Liver (tissue), 9 donors: Measurements from ENCODE around the gene SPAG9. TPM values are rescaled to one million over a fixed set of nuclear protein-coding genes. Genes with fewer than 3 reads are reported as not detected.

Source experiments
- DNase-seq: peaks from one replicate; pipeline ENCODE4 v3.0.0-alpha.2; 2017; ENCODE audit warnings: low spot score
- H3K27ac ChIP-seq, 2 donors: one replicate each; pipeline ENCODE4 v1.7.0; 2013; ENCODE audit warnings: inconsistent platforms in 2 of 2, low read length in 2 of 2, control low read depth in 1 of 2, low read depth in 1 of 2, mild to moderate bottlenecking in 1 of 2
- H3K27me3 ChIP-seq, 4 donors: one replicate each; pipeline versions ENCODE4 v1.6.1 to v1.7.0; 2013; ENCODE audit warnings: low read length in 3 of 4, inconsistent platforms in 1 of 4, mild to moderate bottlenecking in 1 of 4, moderate library complexity in 1 of 4; ENCODE audit not compliant: control insufficient read depth in 4 of 4, insufficient read depth in 4 of 4
- H3K36me3 ChIP-seq, 4 donors: one replicate each; pipeline versions ENCODE4 v1.6.1 to v1.7.0; 2013; ENCODE audit warnings: low read length in 3 of 4, mild to moderate bottlenecking in 3 of 4, low read depth in 1 of 4, moderate library complexity in 1 of 4; ENCODE audit not compliant: control insufficient read depth in 4 of 4, insufficient read depth in 3 of 4
- H3K4me1 ChIP-seq, 4 donors: one replicate each; pipeline versions ENCODE4 v1.6.1 to v1.7.0; 2013; ENCODE audit warnings: low read length in 3 of 4, mild to moderate bottlenecking in 3 of 4, moderate library complexity in 1 of 4; ENCODE audit not compliant: control insufficient read depth in 4 of 4, insufficient read depth in 4 of 4
- H3K4me3 ChIP-seq, 3 donors: one replicate each; pipeline versions ENCODE4 v1.6.1 to v1.7.0; 2013; ENCODE audit warnings: low read length in 3 of 3, control low read depth in 1 of 3, low read depth in 1 of 3, mild to moderate bottlenecking in 1 of 3
- H3K9ac ChIP-seq, 2 donors: one replicate each; pipeline ENCODE4 v1.7.0; 2013; ENCODE audit warnings: low read length in 2 of 2, mild to moderate bottlenecking in 2 of 2, moderate library complexity in 2 of 2, control low read depth in 1 of 2, low read depth in 1 of 2
- H3K9me3 ChIP-seq, 4 donors: one replicate each; pipeline versions ENCODE4 v1.6.1 to v1.7.0; 2013; ENCODE audit warnings: low read length in 3 of 4; ENCODE audit not compliant: control insufficient read depth in 4 of 4
- EGR1 ChIP-seq, 2 donors: IDR thresholded peaks; 2 replicates each; pipeline ENCODE4 v1.6.1; 2016 to 2018; ENCODE audit warnings: antibody characterized with exemption in 2 of 2, low read depth in 2 of 2
- FOXA1 ChIP-seq: IDR thresholded peaks from 2 replicates; pipeline ENCODE4 v1.6.1; 2016; ENCODE audit warnings: antibody characterized with exemption
- FOXA2 ChIP-seq: IDR thresholded peaks from 2 replicates; pipeline ENCODE4 v1.6.1; 2016; ENCODE audit warnings: antibody characterized with exemption
- GABPA ChIP-seq, 2 donors: IDR thresholded peaks in 1 of 2; conservative IDR thresholded peaks in 1 of 2; 2 replicates each; pipeline ENCODE4 v1.6.1; 2016; ENCODE audit warnings: antibody characterized with exemption in 2 of 2, mild to moderate bottlenecking in 1 of 2, moderate library complexity in 1 of 2
- HNF4A ChIP-seq, 2 donors: conservative IDR thresholded peaks; 2 replicates each; pipeline ENCODE4 v1.6.1; 2016; ENCODE audit warnings: antibody characterized with exemption in 2 of 2, mild to moderate bottlenecking in 2 of 2
- HNF4G ChIP-seq: IDR thresholded peaks from 2 replicates; pipeline ENCODE4 v1.6.1; 2016; ENCODE audit warnings: antibody characterized with exemption
- JUND ChIP-seq, 2 donors: IDR thresholded peaks; 2 replicates each; pipeline ENCODE4 v1.6.1; 2016; ENCODE audit warnings: antibody characterized with exemption in 2 of 2
- NR2F2 ChIP-seq: IDR thresholded peaks from 2 replicates; pipeline ENCODE4 v1.6.1; 2016; ENCODE audit warnings: antibody characterized with exemption
- RAD21 ChIP-seq, 2 donors: IDR thresholded peaks; 2 replicates each; pipeline ENCODE4 v1.6.1; 2016; ENCODE audit warnings: antibody characterized with exemption in 2 of 2, mild to moderate bottlenecking in 2 of 2
- RXRA ChIP-seq, 2 donors: IDR thresholded peaks; 2 replicates each; pipeline ENCODE4 v1.6.1; 2017 to 2018; ENCODE audit warnings: antibody characterized with exemption in 2 of 2, mild to moderate bottlenecking in 1 of 2
- SP1 ChIP-seq: IDR thresholded peaks from 2 replicates; pipeline ENCODE4 v1.6.1; 2018; ENCODE audit warnings: antibody characterized with exemption, mild to moderate bottlenecking
- TAF1 ChIP-seq: conservative IDR thresholded peaks from 2 replicates; pipeline ENCODE4 v1.6.1; 2016; ENCODE audit warnings: antibody characterized with exemption, mild to moderate bottlenecking
- YY1 ChIP-seq: IDR thresholded peaks from 2 replicates; pipeline ENCODE4 v1.6.1; 2016; ENCODE audit warnings: antibody characterized with exemption, mild to moderate bottlenecking
- WGBS: extraction: QIAGEN DNeasy Blood & Tissue Kit; methylation state at CpG from one replicate; pipeline ENCODE4 v1.1.7; 2013; 5-methylcytosine and 5-hydroxymethylcytosine counted together
- polyA plus RNA-seq, 2 donors: library from polyadenylated mRNA; stranded (reverse) in 1 of 2; unstranded in 1 of 2; fragments of 200-250 nt in 1 of 2; fragments of >200 nt in 1 of 2; fragmentation: Nextera tagmentation in 1 of 2; extraction: Ambion mirVana in 1 of 2; gene quantifications; one replicate each; pipeline versions ENCODE4 v1.2.1 to v1.2.3, GENCODE V29; 2013 to 2015
- total RNA-seq, 2 donors: library from RNA; depleted of rRNA; stranded (reverse); fragments of >200 nt; gene quantifications; one replicate each; pipeline ENCODE4 v1.2.3, GENCODE V29; 2014
- TF ChIP-seq, protein P1 (sequence below): fragments of 150-350 bp; IDR thresholded peaks from 2 replicates; pipeline ENCODE4 v1.5.1; 2017; ENCODE audit warnings: improper control_type of control experiment, low read depth, low read length; ENCODE audit not compliant: missing input control
- TF ChIP-seq, protein P2 (sequence below): IDR thresholded peaks from 2 replicates; pipeline ENCODE4 v1.6.1; 2016; ENCODE audit warnings: antibody characterized with exemption
- TF ChIP-seq, protein P3 (sequence below): IDR thresholded peaks from 2 replicates; pipeline ENCODE4 v1.6.1; 2016; ENCODE audit warnings: antibody characterized with exemption
- TF ChIP-seq, protein P4 (sequence below): IDR thresholded peaks from 2 replicates; pipeline ENCODE4 v1.6.1; 2016; ENCODE audit warnings: antibody characterized with exemption
- TF ChIP-seq, protein P5 (sequence below): IDR thresholded peaks from 2 replicates; pipeline ENCODE4 v1.6.1; 2016; ENCODE audit warnings: antibody characterized with exemption, mild to moderate bottlenecking
- donor health status: healthy.
- donor health status: healthy.
- donor health status: healthy.
- donor health status: healthy.
- donor health status: healthy.

The SPAG9 gene
- total and polyA plus RNA-seq, 4 donors, result 12.0 to 94.0 (median 18.4) TPM

DNA sequence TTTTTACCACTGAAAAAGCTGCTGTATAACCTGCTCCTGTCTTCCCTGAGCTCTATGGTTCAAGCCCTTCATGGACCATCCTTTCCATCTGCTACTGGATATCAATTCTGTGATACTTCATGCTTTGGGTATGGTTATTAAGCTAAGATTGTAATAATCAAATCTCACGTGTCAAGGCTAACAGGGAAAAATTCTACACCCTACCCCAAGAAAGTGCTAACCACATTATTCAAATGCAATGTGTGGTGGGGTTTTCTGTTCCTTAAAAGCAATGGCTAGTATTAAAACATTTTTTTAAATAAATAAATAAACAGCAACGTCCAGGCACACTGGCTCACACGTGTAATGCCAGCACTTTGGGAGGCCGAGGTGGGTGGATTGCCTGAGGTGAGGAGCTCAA, 65.9 kb downstream of the SPAG9 start:
- Histone ChIP-seq H3K27ac (no peak overlapping the region), H3K27me3 (no peaks in the 10 kb centered on the region), H3K9me3 (no peaks in the 10 kb centered on the region), H3K36me3 (no peaks in the 10 kb centered on the region), H3K4me1 (peaks cover 0 to 30% (median 16%) of the 10 kb centered on the region in 4 donors), H3K4me3 (no peak overlapping the region), H3K9ac (no peak overlapping the region)
- no peak for DNase-seq
- TF ChIP-seq FOXA1 (no peak), HNF4A (conservative IDR thresholded peaks at IDR 0.05) (no peak), GABPA (IDR thresholded peaks at IDR 0.05 in 1 of 2, conservative IDR thresholded peaks at IDR 0.05 in 1 of 2) (no peak), JUND (IDR thresholded peaks at IDR 0.05) (no peak), SP1 (no peak), TAF1 (no peak), YY1 (no peak), EGR1 (IDR thresholded peaks at IDR 0.05; ENCODE audit: low read depth in 2 of 2) (no peak), RXRA (IDR thresholded peaks at IDR 0.05) (no peak), HNF4G (no peak), FOXA2 (no peak), NR2F2 (no peak), RAD21 (IDR thresholded peaks at IDR 0.05) (no peak)
- TF ChIP-seq, protein P1, sequence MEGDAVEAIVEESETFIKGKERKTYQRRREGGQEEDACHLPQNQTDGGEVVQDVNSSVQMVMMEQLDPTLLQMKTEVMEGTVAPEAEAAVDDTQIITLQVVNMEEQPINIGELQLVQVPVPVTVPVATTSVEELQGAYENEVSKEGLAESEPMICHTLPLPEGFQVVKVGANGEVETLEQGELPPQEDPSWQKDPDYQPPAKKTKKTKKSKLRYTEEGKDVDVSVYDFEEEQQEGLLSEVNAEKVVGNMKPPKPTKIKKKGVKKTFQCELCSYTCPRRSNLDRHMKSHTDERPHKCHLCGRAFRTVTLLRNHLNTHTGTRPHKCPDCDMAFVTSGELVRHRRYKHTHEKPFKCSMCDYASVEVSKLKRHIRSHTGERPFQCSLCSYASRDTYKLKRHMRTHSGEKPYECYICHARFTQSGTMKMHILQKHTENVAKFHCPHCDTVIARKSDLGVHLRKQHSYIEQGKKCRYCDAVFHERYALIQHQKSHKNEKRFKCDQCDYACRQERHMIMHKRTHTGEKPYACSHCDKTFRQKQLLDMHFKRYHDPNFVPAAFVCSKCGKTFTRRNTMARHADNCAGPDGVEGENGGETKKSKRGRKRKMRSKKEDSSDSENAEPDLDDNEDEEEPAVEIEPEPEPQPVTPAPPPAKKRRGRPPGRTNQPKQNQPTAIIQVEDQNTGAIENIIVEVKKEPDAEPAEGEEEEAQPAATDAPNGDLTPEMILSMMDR, result no peak
- TF ChIP-seq, protein P2, sequence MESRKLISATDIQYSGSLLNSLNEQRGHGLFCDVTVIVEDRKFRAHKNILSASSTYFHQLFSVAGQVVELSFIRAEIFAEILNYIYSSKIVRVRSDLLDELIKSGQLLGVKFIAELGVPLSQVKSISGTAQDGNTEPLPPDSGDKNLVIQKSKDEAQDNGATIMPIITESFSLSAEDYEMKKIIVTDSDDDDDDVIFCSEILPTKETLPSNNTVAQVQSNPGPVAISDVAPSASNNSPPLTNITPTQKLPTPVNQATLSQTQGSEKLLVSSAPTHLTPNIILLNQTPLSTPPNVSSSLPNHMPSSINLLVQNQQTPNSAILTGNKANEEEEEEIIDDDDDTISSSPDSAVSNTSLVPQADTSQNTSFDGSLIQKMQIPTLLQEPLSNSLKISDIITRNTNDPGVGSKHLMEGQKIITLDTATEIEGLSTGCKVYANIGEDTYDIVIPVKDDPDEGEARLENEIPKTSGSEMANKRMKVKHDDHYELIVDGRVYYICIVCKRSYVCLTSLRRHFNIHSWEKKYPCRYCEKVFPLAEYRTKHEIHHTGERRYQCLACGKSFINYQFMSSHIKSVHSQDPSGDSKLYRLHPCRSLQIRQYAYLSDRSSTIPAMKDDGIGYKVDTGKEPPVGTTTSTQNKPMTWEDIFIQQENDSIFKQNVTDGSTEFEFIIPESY, result no peak
- TF ChIP-seq, protein P3, sequence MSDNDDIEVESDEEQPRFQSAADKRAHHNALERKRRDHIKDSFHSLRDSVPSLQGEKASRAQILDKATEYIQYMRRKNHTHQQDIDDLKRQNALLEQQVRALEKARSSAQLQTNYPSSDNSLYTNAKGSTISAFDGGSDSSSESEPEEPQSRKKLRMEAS, result no peak
- TF ChIP-seq, protein P4, sequence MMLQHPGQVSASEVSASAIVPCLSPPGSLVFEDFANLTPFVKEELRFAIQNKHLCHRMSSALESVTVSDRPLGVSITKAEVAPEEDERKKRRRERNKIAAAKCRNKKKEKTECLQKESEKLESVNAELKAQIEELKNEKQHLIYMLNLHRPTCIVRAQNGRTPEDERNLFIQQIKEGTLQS, result no peak
- TF ChIP-seq, protein P5, sequence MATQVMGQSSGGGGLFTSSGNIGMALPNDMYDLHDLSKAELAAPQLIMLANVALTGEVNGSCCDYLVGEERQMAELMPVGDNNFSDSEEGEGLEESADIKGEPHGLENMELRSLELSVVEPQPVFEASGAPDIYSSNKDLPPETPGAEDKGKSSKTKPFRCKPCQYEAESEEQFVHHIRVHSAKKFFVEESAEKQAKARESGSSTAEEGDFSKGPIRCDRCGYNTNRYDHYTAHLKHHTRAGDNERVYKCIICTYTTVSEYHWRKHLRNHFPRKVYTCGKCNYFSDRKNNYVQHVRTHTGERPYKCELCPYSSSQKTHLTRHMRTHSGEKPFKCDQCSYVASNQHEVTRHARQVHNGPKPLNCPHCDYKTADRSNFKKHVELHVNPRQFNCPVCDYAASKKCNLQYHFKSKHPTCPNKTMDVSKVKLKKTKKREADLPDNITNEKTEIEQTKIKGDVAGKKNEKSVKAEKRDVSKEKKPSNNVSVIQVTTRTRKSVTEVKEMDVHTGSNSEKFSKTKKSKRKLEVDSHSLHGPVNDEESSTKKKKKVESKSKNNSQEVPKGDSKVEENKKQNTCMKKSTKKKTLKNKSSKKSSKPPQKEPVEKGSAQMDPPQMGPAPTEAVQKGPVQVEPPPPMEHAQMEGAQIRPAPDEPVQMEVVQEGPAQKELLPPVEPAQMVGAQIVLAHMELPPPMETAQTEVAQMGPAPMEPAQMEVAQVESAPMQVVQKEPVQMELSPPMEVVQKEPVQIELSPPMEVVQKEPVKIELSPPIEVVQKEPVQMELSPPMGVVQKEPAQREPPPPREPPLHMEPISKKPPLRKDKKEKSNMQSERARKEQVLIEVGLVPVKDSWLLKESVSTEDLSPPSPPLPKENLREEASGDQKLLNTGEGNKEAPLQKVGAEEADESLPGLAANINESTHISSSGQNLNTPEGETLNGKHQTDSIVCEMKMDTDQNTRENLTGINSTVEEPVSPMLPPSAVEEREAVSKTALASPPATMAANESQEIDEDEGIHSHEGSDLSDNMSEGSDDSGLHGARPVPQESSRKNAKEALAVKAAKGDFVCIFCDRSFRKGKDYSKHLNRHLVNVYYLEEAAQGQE, result no peak
- 94% methylated on average over 4 of the region's 4 CpGs for WGBS
